Inflammatory macrophage treated with lipopolysaccharide for 1 hour (primary cell): ENCODE results near the gene RTL10.

Experiments used
- DNase-seq, 2 donors: peaks; one replicate each; pipeline ENCODE4 v3.0.0-alpha.2; 2020 to 2022

RTL10 gene

GRCh38 chr22:19854778-19855503 lies at the start of gene RTL10, which contains the start of gene GNB1L:
Gene RTL10, minus strand, starts transcription at chr22:19854874. Its CDS starts 2,613 bp downstream, at chr22:19852261.
Gene GNB1L, minus strand, starts transcription at chr22:19854874. Its CDS starts 33,519 bp downstream, at chr22:19821355.
- DNase-seq: peak; percentile 95 to 96

GRCh38 chr22:19904174-19904856 lies 49.6 kb upstream of the RTL10 start:
- DNase-seq: no peak

- no peak for DNase-seq
Measured at GRCh38 chr22:19903513-19903912, 48.8 kb upstream of the RTL10 start.

- DNase-seq: no peak
Measured at GRCh38 chr22:19903031-19903430, 48.4 kb upstream of the RTL10 start.

GRCh38 chr22:19902245-19902715 lies 47.6 kb upstream of the RTL10 start:
- DNase-seq: no peak

- DNase-seq: no peak
Measured at GRCh38 chr22:19901577-19902244, 47.0 kb upstream of the RTL10 start.

- DNase-seq: no peak
Measured at GRCh38 chr22:19900707-19901436, 46.2 kb upstream of the RTL10 start.

- no peak for DNase-seq
Measured at GRCh38 chr22:19898831-19899567, 44.3 kb upstream of the RTL10 start.

GRCh38 chr22:19898145-19898544 lies 43.5 kb upstream of the RTL10 start:
- no peak for DNase-seq

- DNase-seq: no peak
Measured at GRCh38 chr22:19897726-19898125, 43.1 kb upstream of the RTL10 start.

GRCh38 chr22:19896665-19897355 lies 42.1 kb upstream of the RTL10 start:
- no peak for DNase-seq

- DNase-seq: no peak
Measured at GRCh38 chr22:19895160-19895849, 40.6 kb upstream of the RTL10 start.

- no peak for DNase-seq
Measured at GRCh38 chr22:19893363-19893762, 38.7 kb upstream of the RTL10 start.

- no peak for DNase-seq
Measured at GRCh38 chr22:19892925-19893324, 38.3 kb upstream of the RTL10 start.

GRCh38 chr22:19892257-19892879 lies 37.7 kb upstream of the RTL10 start:
- no peak for DNase-seq

GRCh38 chr22:19891317-19892256 lies 36.9 kb upstream of the RTL10 start:
- DNase-seq: peak in 1 of 2 donors; percentile 13

GRCh38 chr22:19890502-19891316 lies 36.0 kb upstream of the RTL10 start:
- DNase-seq: no peak

- DNase-seq: no peak
Measured at GRCh38 chr22:19889951-19890350, 35.3 kb upstream of the RTL10 start.
